Heart right ventricle (tissue), 16 donors: Measurements from ENCODE around the gene PTPRM. TPM values are rescaled to one million over a fixed set of nuclear protein-coding genes. Genes with fewer than 3 reads are reported as not detected.
A peak's percentile ranks its signal among the peaks of the same experiment; 100 is the strongest.

ENCODE experiments used
- ATAC-seq, 8 donors: fragments of 200-7000 bp; cut with Tn5 transposase; one replicate each; pipeline ENCODE4 v1.9.1; 2020; ENCODE audit warnings: mild to moderate bottlenecking in 8 of 8, moderate library complexity in 8 of 8, moderate number of reproducible peaks in 1 of 8
- DNase-seq, 2 donors: peaks; one replicate each; pipeline ENCODE4 v3.0.0-alpha.2; 2020
- H3K27ac ChIP-seq, 10 donors: fragments of 200-600 bp; sonication (generic) in 2 of 10; one replicate each; pipeline versions ENCODE4 v1.5.0 to v1.8.0; 2020 to 2022; ENCODE audit warnings: mild to moderate bottlenecking in 3 of 10
- H3K27me3 ChIP-seq, 7 donors: fragments of 200-600 bp; one replicate each; pipeline ENCODE4 v1.8.0; 2021 to 2022; ENCODE audit warnings: mild to moderate bottlenecking in 2 of 7
- H3K36me3 ChIP-seq, 9 donors: fragments of 200-600 bp; sonication (generic) in 1 of 9; one replicate each; pipeline versions ENCODE4 v1.5.0 to v1.8.0; 2020 to 2022; ENCODE audit warnings: mild to moderate bottlenecking in 2 of 9
- H3K4me1 ChIP-seq, 9 donors: fragments of 200-600 bp; sonication (generic) in 1 of 9; one replicate each; pipeline versions ENCODE4 v1.5.0 to v1.8.0; 2020 to 2022; ENCODE audit warnings: mild to moderate bottlenecking in 4 of 9
- H3K4me3 ChIP-seq, 10 donors: fragments of 200-600 bp; sonication (generic) in 2 of 10; one replicate each; pipeline versions ENCODE4 v1.5.0 to v1.8.0; 2020 to 2022; ENCODE audit warnings: mild to moderate bottlenecking in 7 of 10, moderate library complexity in 2 of 10
- H3K9me3 ChIP-seq, 11 donors: fragments of 200-600 bp in 10 of 11; sonication (generic) in 2 of 11; one replicate each; pipeline versions ENCODE4 v1.5.0 to v1.8.0; 2013 to 2022; ENCODE audit warnings: mild to moderate bottlenecking in 2 of 11, control low read depth in 1 of 11, moderate library complexity in 1 of 11
- WGBS, 2 donors: extraction: QIAGEN DNeasy Blood & Tissue Kit; methylation state at CpG; one replicate each; pipeline ENCODE4 v1.1.7; 2013; ENCODE audit warnings: inconsistent platforms in 1 of 2; 5-methylcytosine and 5-hydroxymethylcytosine counted together
- intact Hi-C, 10 donors: fragments of 100-400 bp; cut with DNase I; formaldehyde crosslinking; loops; one replicate each; pipeline versions ENCODE4 v1.11.1 to v1.14.2; 2022
- polyA plus RNA-seq, 2 donors: library from polyadenylated mRNA; stranded (reverse); fragments of 200-250 nt; gene quantifications; one replicate each; pipeline ENCODE4 v1.2.3, GENCODE V29; 2013
- total RNA-seq, 10 donors: library from RNA; stranded (reverse); fragmentation: NEBNext Ultra II Directional in 3 of 10; extraction: Animal tissue kit (Norgen Biotek cat#: 25700) in 3 of 10; gene quantifications; one replicate each; pipeline versions ENCODE4 v1.2.1 to v1.2.4, GENCODE V29; 2021 to 2023
- TF ChIP-seq, protein P1 (sequence below), 9 donors: fragments of 200-600 bp; sonication (generic) in 2 of 9; IDR thresholded peaks; one replicate each; pipeline versions ENCODE4 v1.5.0 to v1.8.0; 2021 to 2022; ENCODE audit warnings: antibody characterized with exemption in 9 of 9, mild to moderate bottlenecking in 5 of 9, moderate library complexity in 1 of 9
- donor health status: Arrhythmogenic right ventricular cardiomyopathy.
- donor health status: ischemic (EF 13 %, LVEDD 7.1; RV severe dilation, severe dysfunction).
- donor health status: healthy with polysubstance abuse.
- donor health status: DM: no; HTN: yes; CAD: no.
- donor health status: DM: no; HTN: no; CAD: no.
- donor health status: ischemic (EF 25% LVEDD 6.9; RV normal size, moderate dysfunction).
- donor health status: ischemic (EF 25% LVEDD 5.7; RV mildly dilated, moderate dysfunction).
- donor health status: healthy.
- donor health status: DM: yes; HTN: yes; CAD: no.
- donor health status: Ischemic cardiomyopathy.
- donor health status: ischemic (EF 35%, LVEDD 5.7; RV mildly dilated, moderate dysfunction).
- donor health status: nonischemic (EF 11% LVEDD 7.7; RV severe dilation, severe dysfunction).
- donor health status: DM: yes; HTN: yes; CAD: no.
- donor health status: PGD.
- donor health status: ischemic (EF 29% LVEDD 5.4; RV normal size, mild dysfunction).
- donor health status: nonischemic (EF 23%, LVEDD 6.1; RV moderate dilation, normal function).

The PTPRM gene
- total and polyA plus RNA-seq, 12 donors = 81.7 to 170 (median 132) TPM

DNA sequence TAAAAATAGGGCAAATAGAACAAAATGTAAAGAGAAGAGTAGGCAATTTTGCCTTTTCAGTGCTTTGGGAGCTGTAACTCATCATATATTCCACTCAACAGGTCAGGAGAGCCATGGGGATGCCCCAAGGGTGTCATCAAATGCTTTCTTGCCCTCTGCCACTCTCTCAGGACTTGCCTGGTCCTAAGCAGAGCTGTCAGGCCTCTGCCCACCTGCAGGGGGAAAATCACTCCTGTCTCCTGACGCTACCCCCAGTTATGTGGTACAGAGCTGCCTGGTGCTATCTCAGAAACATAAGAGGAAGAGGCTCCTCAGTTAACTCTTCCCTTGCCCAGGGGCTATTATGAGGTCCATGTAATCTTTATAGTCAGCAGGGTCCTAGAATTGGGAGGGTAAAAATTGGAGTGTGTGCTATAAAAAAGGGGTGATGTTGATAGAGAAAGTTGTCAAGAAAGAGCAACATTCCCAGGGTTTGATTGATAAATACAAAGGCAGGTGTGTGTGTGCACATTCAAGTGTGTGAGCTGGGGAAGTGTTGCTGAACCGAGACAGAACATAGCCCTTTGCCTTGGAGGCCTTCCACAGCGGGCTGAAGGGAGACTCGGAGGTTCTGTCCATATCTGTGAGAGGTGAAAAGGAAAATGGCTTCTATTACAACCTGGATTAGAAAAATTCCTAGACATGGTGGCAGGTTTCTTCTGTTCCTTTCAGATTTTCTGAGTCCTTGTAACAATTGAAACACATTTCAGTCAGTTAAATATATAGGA, 25.4 kb downstream of the PTPRM start:
- H3K9me3 ChIP-seq = no peaks in the 10 kb centered on the region
- no peaks in the 10 kb centered on the region for H3K36me3 ChIP-seq
- peak overlapping the region in 2 of 10 donors; percentile 22 to 39 for H3K27ac ChIP-seq
- H3K27me3 ChIP-seq = no peaks in the 10 kb centered on the region
- WGBS, 2 donors = 40 to 57% methylated on average over 4 of the region's 4 CpGs
- intact Hi-C loops = no loop called here
- no peak overlapping the region for H3K4me3 ChIP-seq
- peak; percentile 38 to 68 (median 60) for ATAC-seq
- TF ChIP-seq, protein P1, sequence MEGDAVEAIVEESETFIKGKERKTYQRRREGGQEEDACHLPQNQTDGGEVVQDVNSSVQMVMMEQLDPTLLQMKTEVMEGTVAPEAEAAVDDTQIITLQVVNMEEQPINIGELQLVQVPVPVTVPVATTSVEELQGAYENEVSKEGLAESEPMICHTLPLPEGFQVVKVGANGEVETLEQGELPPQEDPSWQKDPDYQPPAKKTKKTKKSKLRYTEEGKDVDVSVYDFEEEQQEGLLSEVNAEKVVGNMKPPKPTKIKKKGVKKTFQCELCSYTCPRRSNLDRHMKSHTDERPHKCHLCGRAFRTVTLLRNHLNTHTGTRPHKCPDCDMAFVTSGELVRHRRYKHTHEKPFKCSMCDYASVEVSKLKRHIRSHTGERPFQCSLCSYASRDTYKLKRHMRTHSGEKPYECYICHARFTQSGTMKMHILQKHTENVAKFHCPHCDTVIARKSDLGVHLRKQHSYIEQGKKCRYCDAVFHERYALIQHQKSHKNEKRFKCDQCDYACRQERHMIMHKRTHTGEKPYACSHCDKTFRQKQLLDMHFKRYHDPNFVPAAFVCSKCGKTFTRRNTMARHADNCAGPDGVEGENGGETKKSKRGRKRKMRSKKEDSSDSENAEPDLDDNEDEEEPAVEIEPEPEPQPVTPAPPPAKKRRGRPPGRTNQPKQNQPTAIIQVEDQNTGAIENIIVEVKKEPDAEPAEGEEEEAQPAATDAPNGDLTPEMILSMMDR (IDR thresholded peaks at IDR 0.05) = peak in 3 of 9 donors; percentile 28 to 37 (median 34)
- H3K4me1 ChIP-seq = peaks cover 13 to 99% (median 66%) of the 10 kb centered on the region in 9 donors
- no peak for DNase-seq

DNA sequence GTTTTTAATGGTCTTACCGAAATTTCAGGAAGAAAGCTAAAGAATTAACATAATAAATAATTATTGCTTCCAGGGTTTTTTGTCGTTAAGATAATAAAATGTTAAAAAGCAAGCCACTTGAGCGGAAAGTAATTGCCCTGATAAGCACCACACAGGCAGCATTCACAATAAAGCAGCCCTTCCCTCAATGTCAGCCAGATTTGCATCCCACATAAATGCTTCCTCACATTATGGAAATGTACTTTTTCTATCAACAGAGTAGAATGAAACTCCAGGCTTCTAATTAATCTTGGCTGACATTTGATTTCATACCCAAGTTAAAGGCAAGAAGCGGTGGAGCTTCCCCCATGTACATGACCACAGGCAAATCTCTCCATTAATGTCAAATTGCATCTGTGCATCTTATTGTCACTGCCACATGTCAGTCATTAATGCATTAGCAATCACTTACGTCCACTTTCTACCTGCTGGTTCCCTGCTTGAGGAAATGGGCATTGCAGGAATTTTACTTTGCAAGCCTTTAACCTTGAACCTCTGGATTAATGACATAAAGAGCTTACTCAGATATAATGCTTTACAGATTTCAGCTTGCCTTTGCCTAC, 26.2 kb downstream of the PTPRM start:
- Histone ChIP-seq H3K9me3 (no peaks in the 10 kb centered on the region), H3K36me3 (no peaks in the 10 kb centered on the region), H3K4me1 (peaks cover 13 to 99% (median 71%) of the 10 kb centered on the region in 9 donors), H3K27me3 (no peaks in the 10 kb centered on the region), H3K27ac (peak overlapping the region in 1 of 10 donors; percentile 22), H3K4me3 (no peak overlapping the region)
- ATAC-seq = no peak
- DNase-seq = no peak
- WGBS, 2 donors = 57 to 67% methylated on average over 5 of the region's 5 CpGs
- TF ChIP-seq, protein P1 (IDR thresholded peaks at IDR 0.05) = no peak
- intact Hi-C loops = no loop called here

DNA sequence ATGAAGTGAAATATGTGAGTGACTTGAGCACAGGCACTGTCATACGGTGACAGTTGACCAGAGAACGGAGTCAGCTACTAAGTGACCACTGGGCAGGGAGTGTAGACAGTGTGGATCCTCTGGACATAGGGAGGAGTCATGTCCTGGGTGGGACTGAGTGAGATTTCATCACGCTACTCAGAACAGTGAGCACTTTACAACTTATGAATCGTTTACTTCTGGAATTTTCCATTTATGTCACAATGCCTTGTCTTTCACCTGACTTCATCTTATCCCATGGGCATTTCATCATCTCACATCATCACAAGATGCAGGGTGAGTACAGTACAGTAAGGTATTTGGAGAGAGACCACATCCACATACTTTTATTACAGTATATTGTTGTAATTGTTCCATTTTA, 29.0 kb downstream of the PTPRM start:
- Histone ChIP-seq H3K4me3 (no peak overlapping the region), H3K4me1 (peaks cover 10 to 99% (median 81%) of the 10 kb centered on the region in 9 donors)
- WGBS, 2 donors = 66 to 74% methylated on average over 4 of the region's 4 CpGs

DNA sequence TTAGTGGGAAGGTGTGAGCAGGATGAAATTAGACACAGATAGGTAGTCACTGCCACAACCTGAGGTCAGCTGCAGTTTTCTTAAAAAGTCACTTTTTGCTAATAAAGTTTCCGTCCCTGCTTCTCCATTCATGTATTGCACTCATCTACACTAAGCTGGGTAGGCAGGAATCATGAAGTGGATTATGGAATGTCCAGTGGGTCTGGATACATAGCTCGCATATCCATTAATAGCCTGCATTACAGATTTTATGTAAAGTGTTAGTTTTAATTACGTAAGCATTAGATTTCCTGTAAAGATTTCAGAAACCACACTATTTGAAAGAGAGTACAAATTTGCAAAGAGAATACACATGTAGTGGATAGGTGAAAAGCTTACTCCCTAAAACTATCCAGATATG, 30.4 kb downstream of the PTPRM start:
- H3K27me3 ChIP-seq = no peaks in the 10 kb centered on the region
- DNase-seq (no peak), ATAC-seq (no peak)
- peaks cover 9 to 99% (median 73%) of the 10 kb centered on the region in 9 donors for H3K4me1 ChIP-seq
- H3K27ac ChIP-seq = no peak overlapping the region
- no peak overlapping the region for H3K4me3 ChIP-seq
- WGBS, 2 donors = 93 to 95% methylated on average over 3 of the region's 3 CpGs
- intact Hi-C loops = no loop called here
- no peaks in the 10 kb centered on the region for H3K9me3 ChIP-seq
- no peaks in the 10 kb centered on the region for H3K36me3 ChIP-seq
- TF ChIP-seq, protein P1 (IDR thresholded peaks at IDR 0.05) = no peak

More for the DNA sequence above, 29.0 kb downstream of the PTPRM start:
- DNase-seq (no peak), ATAC-seq (peak in 2 of 8 donors; percentile 19 to 53)
- Histone ChIP-seq H3K27me3 (no peaks in the 10 kb centered on the region), H3K36me3 (no peaks in the 10 kb centered on the region), H3K27ac (no peak overlapping the region), H3K9me3 (no peaks in the 10 kb centered on the region)
- TF ChIP-seq, protein P1 (IDR thresholded peaks at IDR 0.05) = no peak
- intact Hi-C loops = no loop called here
